GM13976 (cell line): Measurements from ENCODE around the gene ICE2.
"Not testable (repeated sequence)": the region's sequence is repeated elsewhere in the genome, so short reads cannot be mapped to it uniquely, and the experiment has no call there.

ENCODE experiments used
- DNase-seq: peaks from one replicate; pipeline ENCODE4 v3.0.0; 2012; ENCODE audit warnings: low spot score
- CTCF ChIP-seq: IDR thresholded peaks from 2 replicates; pipeline ENCODE4 v1.5.1; 2012; ENCODE audit warnings: borderline replicate concordance, mild to moderate bottlenecking; ENCODE audit not compliant: insufficient read depth; ENCODE audit errors: extremely low read depth, missing control alignments, control extremely low read depth
- in situ Hi-C: fragments of 300-500 bp; cut with MboI; formaldehyde crosslinking; loops from one replicate; pipeline ENCODE4 v1.12.0; 2022; ENCODE audit warnings: low sequenced_read_pairs, mixed read lengths, inconsistent platforms; ENCODE audit not compliant: unreplicated experiment

The ICE2 gene

DNA sequence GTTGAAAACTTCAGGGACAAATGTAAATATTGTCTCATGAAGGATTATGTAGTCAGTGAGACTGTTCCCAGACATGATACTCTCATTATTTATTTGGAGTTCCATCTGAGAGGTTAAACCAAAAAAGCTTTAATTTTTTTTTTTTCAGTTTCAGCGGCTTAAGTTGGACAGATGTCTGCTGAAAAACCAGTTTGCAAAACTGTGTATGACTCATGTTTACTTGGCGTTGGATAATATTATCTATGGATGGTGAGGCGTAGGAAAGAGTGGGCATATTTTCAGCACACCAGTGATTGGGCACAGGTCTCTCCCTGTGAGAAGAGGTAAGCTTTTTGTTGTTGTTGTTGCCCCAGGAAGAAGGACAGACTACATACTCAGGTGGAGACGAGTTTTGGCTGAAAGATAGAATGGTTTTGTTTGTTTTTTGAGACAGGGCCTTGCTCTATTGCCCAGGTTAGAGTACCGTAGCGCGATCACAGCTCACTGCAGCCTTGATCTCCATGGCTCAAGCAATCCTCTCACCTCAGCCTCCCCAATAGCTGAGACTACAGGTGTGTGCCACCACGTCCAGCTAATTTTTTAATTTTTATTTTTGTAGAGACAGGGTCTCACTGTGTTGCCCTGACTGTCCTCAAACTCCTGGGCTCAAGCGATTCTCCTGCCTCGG is 64.8 kb downstream of the ICE2 start:
- no peak for DNase-seq
- no peak for TF ChIP-seq CTCF
- in situ Hi-C loops, result no loop called here

- no peak for TF ChIP-seq CTCF
- DNase-seq, result no peak
- in situ Hi-C loops, result no loop called here
These were observed 65.6 kb downstream of the ICE2 start for GRCh38 chr15:60413231-60413824.

- DNase-seq, in situ Hi-C loops: not testable (repeated sequence)
These were observed 66.1 kb downstream of the ICE2 start for GRCh38 chr15:60412807-60413206.

- in situ Hi-C loops, result no loop called here
- no peak for TF ChIP-seq CTCF
- peak; percentile 26 for DNase-seq
These were observed 67.0 kb downstream of the ICE2 start for GRCh38 chr15:60411774-60412425.

GRCh38 chr15:60410350-60410749 is 68.6 kb downstream of the ICE2 start:
- in situ Hi-C loops, DNase-seq: not testable (repeated sequence)

DNA sequence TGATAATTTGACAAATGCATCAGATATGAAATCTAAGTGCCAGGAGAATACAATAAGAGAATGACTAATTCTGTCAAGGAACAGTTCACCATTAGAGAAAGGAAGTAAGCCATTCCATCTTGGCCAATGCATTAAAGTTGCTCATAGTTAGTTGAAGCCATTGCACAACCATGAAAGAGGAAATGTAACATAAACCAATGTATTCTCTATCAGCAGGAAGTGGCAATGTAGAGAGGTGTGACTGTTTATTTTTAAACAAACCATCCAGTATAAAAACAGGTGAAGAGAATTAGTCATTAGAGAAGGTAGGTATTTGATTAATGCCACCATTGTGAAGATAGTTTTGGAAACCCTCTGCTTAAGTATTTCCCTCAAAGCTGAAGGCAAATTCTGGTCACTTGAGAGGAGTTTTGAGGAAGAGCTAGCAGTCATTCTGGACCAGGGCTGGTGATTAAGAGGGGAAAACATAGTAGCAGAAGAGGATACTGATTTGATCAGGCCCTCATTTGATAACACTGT is 70.4 kb downstream of the ICE2 start:
- DNase-seq, result peak; percentile 38
- no peak for TF ChIP-seq CTCF
- in situ Hi-C loops, result no loop called here

GRCh38 chr15:60407415-60407805 is 71.5 kb downstream of the ICE2 start:
- in situ Hi-C loops, result no loop called here
- no peak for DNase-seq
- TF ChIP-seq CTCF, result no peak
